Keratinocyte (primary cell): ENCODE data around the gene MRPS11. TPM values are rescaled to one million over a fixed set of nuclear protein-coding genes. Genes with fewer than 3 reads are reported as not detected.

ENCODE experiments used
- DNase-seq: peaks from one replicate; pipeline ENCODE4 v3.0.0-alpha.2; 2011; ENCODE audit warnings: low read depth, missing footprints, low spot score
- FAIRE-seq: peaks from 2 replicates; lab custom pipeline; 2011; peaks lifted over from hg19 to GRCh38; lab: Jason Lieb, UNC
- H2AFZ ChIP-seq: 2 replicates; pipeline ENCODE4 v1.6.0; 2012; ENCODE audit warnings: low read length, control low read depth, inconsistent platforms; ENCODE audit not compliant: control insufficient read depth
- H3K27ac ChIP-seq: 2 replicates; pipeline ENCODE4 v1.5.1; 2011; ENCODE audit warnings: low read length; ENCODE audit not compliant: control insufficient read depth, insufficient read depth
- H3K27me3 ChIP-seq: 3 replicates; pipeline ENCODE4 v1.6.0; 2011; ENCODE audit warnings: low read length; ENCODE audit not compliant: control insufficient read depth, insufficient read depth; ENCODE audit errors: extremely low read depth
- H3K36me3 ChIP-seq, 2 experiments: 2 replicates in 1 of 2; 3 replicates in 1 of 2; pipeline ENCODE4 v1.5.1; 2011; ENCODE audit warnings: low read length in 2 of 2, mild to moderate bottlenecking in 1 of 2; ENCODE audit not compliant: control insufficient read depth in 2 of 2, insufficient read depth in 2 of 2; ENCODE audit errors: extremely low read depth in 1 of 2
- H3K4me1 ChIP-seq: 3 replicates; pipeline ENCODE4 v1.5.1; 2011; ENCODE audit warnings: low read length; ENCODE audit not compliant: control insufficient read depth, insufficient read depth; ENCODE audit errors: extremely low read depth
- H3K4me2 ChIP-seq: 3 replicates; pipeline ENCODE4 v1.6.0; 2011; ENCODE audit warnings: low read depth, low read length; ENCODE audit not compliant: control insufficient read depth, insufficient read depth; ENCODE audit errors: extremely low read depth
- H3K4me3 ChIP-seq, 3 experiments: fragments of 200-600 bp in 1 of 3; sonication (generic) in 1 of 3; 2 replicates in 2 of 3; 3 replicates in 1 of 3; pipeline ENCODE4 v1.5.1; 2011 to 2016; ENCODE audit warnings: low read length in 3 of 3, mild to moderate bottlenecking in 3 of 3, control low read depth in 2 of 3, inconsistent platforms in 1 of 3, low read depth in 1 of 3, mixed read lengths in 1 of 3, mixed run types in 1 of 3, moderate library complexity in 1 of 3; ENCODE audit not compliant: control insufficient read depth in 2 of 3, insufficient read depth in 2 of 3; ENCODE audit errors: extremely low read depth in 1 of 3
- H3K79me2 ChIP-seq: 2 replicates; pipeline ENCODE4 v1.6.0; 2012; ENCODE audit warnings: low read length; ENCODE audit not compliant: control insufficient read depth, insufficient read depth
- H3K9ac ChIP-seq: 3 replicates; pipeline ENCODE4 v1.6.0; 2011; ENCODE audit warnings: low read length; ENCODE audit not compliant: control insufficient read depth, insufficient read depth; ENCODE audit errors: extremely low read depth
- H3K9me1 ChIP-seq: 3 replicates; pipeline ENCODE4 v1.6.0; 2011; ENCODE audit warnings: low read length; ENCODE audit not compliant: control insufficient read depth, insufficient read depth; ENCODE audit errors: extremely low read depth
- H3K9me3 ChIP-seq: 2 replicates; pipeline ENCODE4 v1.5.1; 2012; ENCODE audit warnings: low read depth, low read length; ENCODE audit not compliant: control insufficient read depth
- H4K20me1 ChIP-seq: 3 replicates; pipeline ENCODE4 v1.6.0; 2011; ENCODE audit warnings: low read length; ENCODE audit not compliant: control insufficient read depth, insufficient read depth; ENCODE audit errors: extremely low read depth
- EZH2 ChIP-seq: IDR thresholded peaks from one replicate; pipeline ENCODE4 v1.6.1; 2012; ENCODE audit warnings: inconsistent platforms, mild to moderate bottlenecking, low read length, moderate library complexity
- dilution Hi-C: fragments of 300-500 bp; cut with MboI; formaldehyde crosslinking; loops from one replicate; pipeline ENCODE4 v1.7.0; 2020; ENCODE audit warnings: low sequenced_read_pairs; ENCODE audit not compliant: extremely low pct_ligation_motif_present
- polyA plus RNA-seq, 5 experiments: library from polyadenylated mRNA; depleted of rRNA in 3 of 5; stranded (reverse) in 3 of 5; stranded (forward) in 1 of 5; unstranded in 1 of 5; fragments of >200 nt; gene quantifications; 1 replicate in 1 of 5; 2 replicates in 3 of 5; 3 replicates in 1 of 5; pipeline versions ENCODE4 v1.2.1 to v1.2.3, GENCODE V29; 2011 to 2012; ENCODE audit warnings: missing spikeins in 2 of 5, low read depth in 1 of 5, low replicate concordance in 1 of 5
- TF ChIP-seq, protein P1 (sequence below), 3 experiments: IDR thresholded peaks in 1 of 3; conservative IDR thresholded peaks in 1 of 3; optimal IDR thresholded peaks in 1 of 3; 2 replicates in 2 of 3; 3 replicates in 1 of 3; pipeline versions ENCODE3 to v1.5.1; 2011; ENCODE audit warnings: low read length in 3 of 3, mild to moderate bottlenecking in 3 of 3, moderate library complexity in 2 of 3, control low read depth in 1 of 3, inconsistent platforms in 1 of 3; ENCODE audit not compliant: insufficient read depth in 2 of 3; ENCODE audit errors: extremely low read depth in 1 of 3

Gene MRPS11
- polyA plus RNA-seq, 1 donor (not counting 4 experiments of a cell fraction or from before 2014, with no cell fraction given): 60.9 TPM

- H3K79me2 ChIP-seq: no peaks in the 10 kb centered on the region
- H3K9me3 ChIP-seq: no peaks in the 10 kb centered on the region
- H2AFZ ChIP-seq: no peak overlapping the region
- no peak overlapping the region for H3K9ac ChIP-seq
- no peak for DNase-seq
- no peaks in the 10 kb centered on the region for H3K4me1 ChIP-seq
- dilution Hi-C loops: no loop called here
- H3K4me2 ChIP-seq: no peak overlapping the region
- peaks cover 9 to 13% of the 10 kb centered on the region in 2 experiments for H3K36me3 ChIP-seq
- H4K20me1 ChIP-seq: no peaks in the 10 kb centered on the region
- no peak for FAIRE-seq
- no peak overlapping the region for H3K27ac ChIP-seq
- no peak for TF ChIP-seq EZH2
- H3K9me1 ChIP-seq: no peaks in the 10 kb centered on the region
- no peak overlapping the region for H3K4me3 ChIP-seq
- H3K27me3 ChIP-seq: no peaks in the 10 kb centered on the region
Measured at GRCh38 chr15:88479169-88479568, 11.7 kb downstream of the MRPS11 start.

DNA sequence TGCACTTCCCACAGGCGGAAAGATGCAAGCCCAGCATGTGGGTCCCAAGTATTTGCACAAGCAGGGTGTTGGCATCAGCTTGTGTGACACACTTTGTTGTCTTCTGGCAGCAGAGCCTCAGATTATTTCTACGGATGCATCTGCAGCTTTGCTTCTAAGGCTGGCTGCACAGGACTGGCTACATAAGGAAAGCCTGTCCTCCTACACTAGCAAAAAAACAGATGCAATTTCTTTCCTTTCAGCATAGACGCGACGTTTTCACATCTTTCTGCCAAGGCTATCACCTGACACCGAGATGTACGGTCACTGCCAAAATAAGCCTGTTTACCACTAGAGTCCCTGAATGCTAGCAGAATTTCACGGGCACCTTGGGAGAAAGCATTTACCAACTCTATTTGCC lies 13.5 kb downstream of the MRPS11 start:
- no peak overlapping the region for H3K9ac ChIP-seq
- H3K4me2 ChIP-seq: no peak overlapping the region
- H3K9me1 ChIP-seq: no peaks in the 10 kb centered on the region
- no peaks in the 10 kb centered on the region for H3K4me1 ChIP-seq
- H4K20me1 ChIP-seq: no peaks in the 10 kb centered on the region
- no peaks in the 10 kb centered on the region for H3K27me3 ChIP-seq
- H2AFZ ChIP-seq: no peak overlapping the region
- H3K9me3 ChIP-seq: no peaks in the 10 kb centered on the region
- dilution Hi-C loops: no loop called here
- no peak overlapping the region for H3K4me3 ChIP-seq
- H3K27ac ChIP-seq: no peak overlapping the region
- H3K79me2 ChIP-seq: no peaks in the 10 kb centered on the region
- H3K36me3 ChIP-seq: peaks cover 6 to 13% of the 10 kb centered on the region in 2 experiments
- FAIRE-seq (no peak), DNase-seq (no peak)
- TF ChIP-seq, protein P1, sequence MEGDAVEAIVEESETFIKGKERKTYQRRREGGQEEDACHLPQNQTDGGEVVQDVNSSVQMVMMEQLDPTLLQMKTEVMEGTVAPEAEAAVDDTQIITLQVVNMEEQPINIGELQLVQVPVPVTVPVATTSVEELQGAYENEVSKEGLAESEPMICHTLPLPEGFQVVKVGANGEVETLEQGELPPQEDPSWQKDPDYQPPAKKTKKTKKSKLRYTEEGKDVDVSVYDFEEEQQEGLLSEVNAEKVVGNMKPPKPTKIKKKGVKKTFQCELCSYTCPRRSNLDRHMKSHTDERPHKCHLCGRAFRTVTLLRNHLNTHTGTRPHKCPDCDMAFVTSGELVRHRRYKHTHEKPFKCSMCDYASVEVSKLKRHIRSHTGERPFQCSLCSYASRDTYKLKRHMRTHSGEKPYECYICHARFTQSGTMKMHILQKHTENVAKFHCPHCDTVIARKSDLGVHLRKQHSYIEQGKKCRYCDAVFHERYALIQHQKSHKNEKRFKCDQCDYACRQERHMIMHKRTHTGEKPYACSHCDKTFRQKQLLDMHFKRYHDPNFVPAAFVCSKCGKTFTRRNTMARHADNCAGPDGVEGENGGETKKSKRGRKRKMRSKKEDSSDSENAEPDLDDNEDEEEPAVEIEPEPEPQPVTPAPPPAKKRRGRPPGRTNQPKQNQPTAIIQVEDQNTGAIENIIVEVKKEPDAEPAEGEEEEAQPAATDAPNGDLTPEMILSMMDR (optimal IDR thresholded peaks at IDR 0.05 in 1 of 3, IDR thresholded peaks at IDR 0.05 in 1 of 3, conservative IDR thresholded peaks at IDR 0.05 in 1 of 3; ENCODE audit: extremely low read depth in 1 of 3, insufficient read depth in 2 of 3, low read length in 3 of 3): no peak
- no peak for TF ChIP-seq EZH2

- no peak for FAIRE-seq
- Histone ChIP-seq H3K9me3 (no peaks in the 10 kb centered on the region), H3K4me1 (no peaks in the 10 kb centered on the region), H3K27me3 (no peaks in the 10 kb centered on the region), H3K4me2 (no peak overlapping the region), H3K9me1 (no peaks in the 10 kb centered on the region), H3K9ac (no peak overlapping the region), H3K79me2 (no peaks in the 10 kb centered on the region), H3K27ac (no peak overlapping the region), H3K36me3 (peaks cover 2 to 8% of the 10 kb centered on the region in 2 experiments), H4K20me1 (no peaks in the 10 kb centered on the region), H3K4me3 (no peak overlapping the region), H2AFZ (no peak overlapping the region)
- dilution Hi-C loops: no loop called here
- no peak for TF ChIP-seq EZH2
- TF ChIP-seq, protein P1 (optimal IDR thresholded peaks at IDR 0.05 in 1 of 3, IDR thresholded peaks at IDR 0.05 in 1 of 3, conservative IDR thresholded peaks at IDR 0.05 in 1 of 3; ENCODE audit: extremely low read depth in 1 of 3, insufficient read depth in 2 of 3, low read length in 3 of 3): no peak
- DNase-seq: no peak
Measured at GRCh38 chr15:88482263-88482662, 14.8 kb downstream of the MRPS11 start.
